EH (cell line): Measurements from ENCODE around the gene KRTAP10-5.

Experiments used
- DNase-seq: peaks from one replicate; pipeline ENCODE4 v3.0.0-alpha.2; 2015; ENCODE audit warnings: low read depth

KRTAP10-5 gene

DNA sequence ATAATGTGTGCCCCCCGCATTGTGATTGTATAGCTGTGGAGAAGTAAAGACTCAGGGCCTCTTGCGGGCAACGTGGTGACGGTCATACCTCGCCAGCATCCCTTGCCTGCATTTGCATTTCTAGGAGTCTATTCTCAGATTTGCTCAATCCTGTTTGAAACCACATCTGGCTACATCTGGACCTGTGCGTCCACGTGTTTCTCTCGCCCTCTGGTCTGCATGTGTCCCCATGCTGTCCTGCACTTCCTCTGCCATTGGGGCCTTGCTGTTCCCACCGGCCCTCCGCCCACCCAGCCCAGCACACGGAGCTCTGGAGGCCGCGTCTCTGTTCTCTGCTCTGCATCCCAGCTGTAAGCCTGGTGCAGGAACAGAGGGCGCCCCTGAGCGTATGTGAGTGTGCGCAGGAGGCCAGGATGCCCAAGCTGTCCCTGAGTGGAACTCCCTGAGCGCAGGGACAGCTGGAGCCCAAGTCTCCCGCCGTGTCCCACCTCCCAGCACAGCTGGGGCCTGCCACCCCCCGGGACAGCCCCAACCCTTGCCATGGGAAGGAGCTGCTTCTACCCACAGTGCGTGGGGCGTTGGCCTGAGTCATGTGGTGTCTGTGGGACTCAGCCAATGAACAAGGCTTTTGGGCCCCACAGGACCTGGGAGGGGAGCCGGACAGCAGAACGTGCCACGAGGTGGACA lies 30.7 kb downstream of the KRTAP10-5 start:
- no peak for DNase-seq

DNA sequence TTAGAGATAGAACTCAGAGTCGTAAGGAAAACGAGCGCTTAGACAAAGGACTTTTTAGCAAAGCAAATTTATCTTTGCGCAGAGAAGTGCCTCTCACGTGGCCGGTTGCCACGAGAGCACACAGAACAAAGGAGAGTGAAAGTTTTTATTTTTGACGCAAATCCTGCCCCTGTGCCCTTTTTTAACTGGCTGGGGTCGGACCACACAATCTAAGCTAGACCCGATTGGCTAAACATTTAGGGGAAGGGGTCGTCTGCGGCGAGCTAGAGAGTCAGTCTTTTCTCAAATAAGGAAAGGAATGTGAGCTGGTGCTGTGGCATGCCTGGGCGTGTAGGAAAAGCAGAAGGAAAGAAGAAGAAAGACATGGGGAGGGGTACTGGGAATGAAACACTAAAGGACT lies 31.5 kb downstream of the KRTAP10-5 start:
- no peak for DNase-seq

DNA sequence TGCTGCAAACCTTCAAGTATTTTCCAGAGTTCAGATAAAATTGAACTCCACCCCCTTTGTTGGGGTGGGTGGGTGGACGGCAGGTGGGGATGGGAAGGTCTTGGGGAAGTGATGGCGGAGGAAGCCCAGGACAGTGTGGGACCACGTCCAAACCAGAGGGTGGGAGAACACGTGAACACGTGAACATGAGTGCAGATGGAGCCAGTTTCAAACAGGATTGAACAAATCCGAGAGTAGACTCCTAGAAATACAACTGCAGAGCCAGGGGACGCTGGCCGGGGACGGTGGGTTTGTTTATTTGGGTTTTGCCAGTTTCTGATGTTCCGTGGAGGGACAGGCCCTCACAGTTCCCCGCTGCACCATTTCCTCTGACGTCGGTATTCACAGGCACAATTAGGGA lies 32.0 kb downstream of the KRTAP10-5 start:
- DNase-seq, result no peak

DNA sequence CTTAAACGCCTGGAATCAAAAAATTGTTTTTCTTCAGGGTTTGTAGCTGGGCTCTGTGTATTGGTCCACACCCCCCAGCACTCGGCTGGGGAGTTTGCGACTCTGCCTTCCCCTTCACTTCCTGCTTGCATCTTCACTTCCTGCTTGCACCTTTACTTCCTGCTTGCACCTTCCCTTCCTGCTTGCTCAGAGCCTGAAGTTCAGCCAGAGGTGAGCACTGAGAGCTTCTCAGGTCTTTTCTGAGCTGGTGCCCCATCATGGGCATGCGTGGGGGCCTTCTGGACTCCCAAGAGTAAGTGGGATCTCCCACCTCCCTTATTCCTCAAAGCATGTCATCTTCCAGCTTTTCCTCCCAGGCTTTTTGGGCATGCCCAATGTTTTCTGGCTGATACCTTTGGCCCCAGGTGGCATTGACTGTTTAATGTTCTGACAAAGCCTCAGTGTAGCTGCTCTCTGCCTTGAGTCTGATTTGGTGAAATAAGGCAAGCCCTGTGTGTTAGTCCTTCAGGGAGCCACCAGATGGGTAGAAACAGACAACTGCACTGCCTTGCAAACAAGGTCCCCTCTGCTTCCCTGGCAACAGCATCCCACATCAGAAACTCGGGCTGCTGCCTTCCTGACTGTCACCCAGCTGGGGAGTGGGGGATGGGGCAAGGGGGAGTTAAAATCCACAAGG lies 32.6 kb downstream of the KRTAP10-5 start:
- no peak for DNase-seq

DNA sequence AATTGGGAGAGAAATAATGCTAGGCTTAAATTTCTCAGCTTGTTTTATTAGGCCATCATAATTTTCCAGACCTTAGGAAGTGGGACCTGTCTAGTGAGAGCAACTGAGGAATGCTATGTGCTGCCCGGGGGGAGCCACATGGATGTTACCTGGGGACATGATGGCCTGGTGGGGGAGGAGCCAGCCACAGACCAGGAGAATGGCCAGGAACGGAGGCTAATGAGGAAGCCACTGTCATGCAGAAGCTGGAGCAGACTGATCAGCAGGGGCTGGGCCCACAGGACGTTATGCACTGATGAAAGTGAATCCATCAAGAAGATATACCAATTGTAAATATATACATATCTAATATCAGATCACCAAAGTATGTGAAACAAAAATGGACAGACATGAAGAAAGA lies 35.8 kb downstream of the KRTAP10-5 start:
- DNase-seq, result no peak

DNA sequence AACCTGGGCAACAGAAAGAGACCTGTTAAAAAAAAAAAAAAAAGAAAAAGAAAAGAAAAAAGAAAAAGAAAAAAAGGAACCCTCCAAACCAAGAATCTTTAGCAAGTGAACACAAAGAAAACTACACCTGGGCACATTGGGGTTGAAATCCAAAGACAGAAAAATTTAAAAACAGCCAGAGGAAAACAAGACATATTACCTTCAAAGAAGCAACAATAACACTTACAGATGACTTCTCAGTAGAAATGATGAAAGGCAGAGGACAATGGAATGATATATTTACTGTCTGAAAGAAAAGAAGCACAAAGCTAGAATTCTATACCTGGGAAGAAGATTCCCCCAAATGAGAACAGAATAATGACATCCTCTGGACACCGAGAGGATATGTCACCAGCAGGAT lies 37.7 kb downstream of the KRTAP10-5 start:
- DNase-seq, result no peak

DNA sequence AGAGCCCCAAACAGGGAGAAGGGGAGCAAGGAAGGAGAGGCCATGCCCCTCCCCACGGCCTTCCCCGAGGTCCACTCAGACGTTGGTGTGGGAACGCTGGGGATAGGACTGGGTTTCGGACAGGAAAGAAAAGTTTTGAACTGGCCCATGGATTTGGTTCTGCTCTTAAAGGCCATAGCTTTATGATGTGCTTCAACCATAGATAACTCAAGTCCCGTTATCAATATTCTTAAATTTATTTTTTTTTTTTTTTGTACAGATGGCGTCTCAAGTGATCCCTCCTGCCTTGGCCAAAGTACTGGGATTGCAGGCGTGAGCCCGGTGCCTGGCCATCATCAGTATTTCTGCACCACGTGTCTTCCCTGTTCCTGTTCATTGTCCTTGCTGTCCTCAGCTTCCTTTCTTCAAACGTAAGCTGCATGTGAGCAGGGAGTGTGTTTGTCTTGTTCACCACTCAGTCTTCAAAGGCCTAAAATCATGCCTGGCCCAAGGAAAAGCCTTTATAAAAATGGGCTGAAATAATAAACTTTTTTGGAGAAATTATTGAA lies 39.6 kb downstream of the KRTAP10-5 start:
- DNase-seq, result no peak

DNA sequence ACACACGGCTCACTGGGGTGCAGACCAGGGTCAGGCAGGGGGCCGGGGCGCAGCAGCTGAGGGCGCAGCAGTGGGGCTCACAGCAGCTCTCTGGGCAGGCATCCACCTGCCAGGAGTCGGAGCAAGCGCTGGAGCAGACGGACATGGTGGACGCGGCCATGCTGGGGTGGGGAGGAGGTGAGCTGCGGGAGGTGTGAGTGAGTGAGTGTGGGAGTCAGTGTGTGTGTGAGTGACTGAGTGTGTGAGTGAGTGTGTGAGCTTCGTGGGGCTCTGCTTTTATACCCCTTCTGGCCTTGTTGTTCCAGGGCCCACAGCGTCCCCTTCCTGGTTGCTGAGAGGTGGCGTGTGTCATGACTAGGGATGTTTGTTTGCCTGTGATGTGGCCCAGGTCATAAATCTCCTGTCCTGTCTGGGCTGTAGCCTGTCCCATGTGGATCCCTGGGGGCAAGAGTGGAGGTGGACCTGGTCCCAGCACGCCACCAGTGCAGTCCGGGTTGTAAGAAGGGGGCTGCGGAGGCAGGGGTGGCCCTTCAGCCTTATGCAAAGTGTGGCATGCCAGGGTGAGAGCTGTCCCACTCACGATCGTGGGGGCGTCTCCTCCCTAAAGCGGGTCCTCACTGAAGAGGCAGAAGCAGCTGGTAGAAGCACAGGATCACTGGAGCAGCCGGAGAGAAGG lies 40.3 kb downstream of the KRTAP10-5 start, which contains the start of gene KRTAP10-1:
Gene KRTAP10-1, minus strand, starts transcription at position 205 of the 676 bp plus-strand sequence. Its CDS starts 45 bp downstream, at position 160.
- no peak for DNase-seq

DNA sequence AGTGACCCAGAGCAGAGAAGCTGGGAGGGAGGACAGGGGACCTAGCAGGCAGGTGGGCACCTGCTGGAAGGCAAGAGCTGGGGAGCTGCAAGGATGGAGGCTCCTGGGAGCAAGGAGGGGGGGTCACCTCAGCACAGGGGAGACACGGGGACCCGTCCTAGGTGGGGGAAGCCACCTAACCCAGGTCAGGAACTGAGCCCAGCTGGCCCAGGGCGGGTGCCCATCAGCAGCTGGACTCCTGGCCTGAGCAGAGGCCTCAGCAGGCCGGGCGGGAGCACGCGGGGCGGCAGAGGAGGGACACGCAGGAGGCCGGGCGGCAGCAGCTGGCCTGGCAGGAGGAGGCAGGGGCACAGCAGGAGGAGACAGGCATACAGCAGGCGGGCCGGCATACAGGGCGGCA lies 41.4 kb downstream of the KRTAP10-5 start:
- DNase-seq, result no peak

DNA sequence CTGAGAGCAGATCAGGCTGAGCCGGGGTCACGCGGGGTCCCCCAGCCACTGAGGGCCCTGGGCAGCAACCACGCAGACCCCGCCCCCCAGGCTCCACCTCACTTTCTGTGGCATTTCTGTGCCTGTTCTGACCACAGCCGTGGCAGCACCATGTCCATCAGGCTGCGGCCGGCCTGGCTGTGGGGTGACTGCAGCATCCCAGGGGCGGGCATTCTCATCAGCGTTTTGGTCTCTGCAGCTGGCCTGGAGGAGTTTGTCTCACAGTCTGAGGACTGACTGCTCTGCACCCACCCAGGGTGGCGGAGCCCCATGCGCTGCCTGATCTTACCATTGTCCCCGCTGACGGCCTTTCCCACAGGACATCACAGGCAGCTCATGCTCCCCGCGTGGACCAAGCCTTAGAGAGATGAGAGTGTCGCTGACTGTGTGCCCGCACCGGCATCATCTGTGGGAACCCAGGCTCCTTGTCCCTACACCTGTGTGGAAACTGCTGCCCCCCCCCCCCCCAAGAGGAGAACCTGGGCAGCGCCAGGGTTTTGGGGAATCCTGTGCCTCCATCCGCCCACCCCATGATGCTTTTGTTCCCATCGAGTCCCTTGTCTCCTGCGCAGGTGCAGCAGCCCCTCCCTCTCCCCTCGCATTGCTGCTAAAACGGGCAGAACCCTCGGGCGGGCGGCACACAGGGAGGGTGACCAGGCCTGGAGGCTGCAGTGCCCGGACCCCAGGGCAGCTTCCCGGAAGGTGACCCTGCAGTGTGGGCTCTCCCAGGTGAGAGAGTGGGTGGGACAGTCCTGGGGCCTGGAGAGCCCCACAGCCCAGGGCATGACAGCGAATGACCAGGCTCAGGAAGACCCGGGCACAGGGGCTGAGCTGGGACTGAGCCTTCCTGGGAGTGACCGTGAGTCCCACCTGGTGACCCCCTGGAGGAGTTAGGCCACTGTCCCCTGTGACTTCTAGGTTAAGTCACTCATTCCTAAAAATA lies 42.2 kb downstream of the KRTAP10-5 start:
- no peak for DNase-seq

DNA sequence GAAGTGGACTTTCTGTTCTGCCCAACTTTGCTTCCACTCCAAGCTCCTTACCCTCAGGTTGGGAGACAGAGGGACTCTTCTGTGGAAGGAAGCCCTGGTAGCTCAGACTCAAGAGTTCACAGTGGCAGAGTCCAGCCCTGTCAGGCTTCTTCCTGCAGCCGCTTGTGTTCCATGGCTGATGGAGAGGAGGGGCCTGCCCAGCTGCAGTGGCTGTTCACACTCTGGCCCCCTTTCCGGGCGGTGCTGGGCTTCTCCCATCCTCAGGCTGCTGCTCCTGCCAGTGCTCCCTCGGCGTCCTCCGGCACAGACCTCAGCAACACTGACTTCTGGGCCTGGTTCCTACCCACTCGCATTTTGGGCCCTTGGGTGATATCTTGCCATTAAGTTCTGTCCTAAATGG lies 44.4 kb downstream of the KRTAP10-5 start:
- no peak for DNase-seq

DNA sequence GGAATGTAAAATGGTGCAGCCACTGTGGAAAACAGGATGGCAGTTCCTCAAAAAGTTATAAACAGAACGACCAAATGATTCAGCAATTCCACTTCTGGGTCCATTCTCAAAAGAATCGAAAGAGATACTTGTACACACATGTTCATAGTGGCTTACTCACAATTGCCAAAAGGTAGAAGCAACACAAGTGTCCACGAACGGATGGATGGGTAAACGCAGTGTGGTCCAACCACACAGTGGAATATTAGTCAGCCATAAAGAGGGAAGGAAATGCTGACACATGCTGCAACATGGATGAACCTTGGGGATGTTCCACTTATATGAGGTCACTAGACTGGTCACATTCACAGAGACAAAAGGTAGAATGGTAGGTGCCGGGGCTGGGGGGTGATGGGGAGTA lies 45.7 kb downstream of the KRTAP10-5 start:
- DNase-seq, result no peak

DNA sequence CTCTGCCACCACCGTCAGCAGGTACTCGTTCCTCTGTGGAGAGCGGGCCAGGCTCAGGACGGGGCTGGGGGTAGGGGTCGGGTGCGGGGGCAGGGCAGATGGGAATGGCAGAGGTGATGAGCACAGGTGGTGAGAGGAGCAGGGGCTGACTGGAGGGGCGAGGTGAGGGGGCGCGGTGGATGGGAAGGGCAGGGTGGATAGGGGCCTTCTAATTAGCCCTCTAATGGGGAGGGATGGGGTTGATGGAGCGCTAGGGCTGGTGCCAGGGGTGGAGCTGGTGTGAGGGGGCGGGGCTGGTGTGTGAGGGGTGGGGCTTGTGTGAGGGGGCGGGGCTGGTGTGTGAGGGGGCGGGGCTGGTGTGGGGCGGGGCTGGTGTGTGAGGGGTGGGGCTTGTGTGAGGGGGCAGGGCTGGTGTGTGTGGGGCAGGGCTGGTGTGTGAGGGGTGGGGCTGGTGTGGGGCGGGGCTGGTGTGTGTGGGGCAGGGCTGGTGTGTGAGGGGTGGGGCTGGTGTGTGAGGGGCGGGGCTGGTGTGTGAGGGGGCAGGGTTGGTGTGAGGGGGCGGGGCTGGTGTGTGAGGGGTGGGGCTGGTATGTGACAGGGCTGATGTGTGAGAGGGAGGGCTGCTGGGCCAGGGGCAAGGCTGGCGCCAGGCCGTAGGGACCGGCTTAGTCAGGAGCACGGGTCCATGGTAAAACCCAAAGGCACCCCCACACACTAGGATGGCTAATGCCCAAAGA lies 46.3 kb downstream of the KRTAP10-5 start:
- DNase-seq, result no peak

DNA sequence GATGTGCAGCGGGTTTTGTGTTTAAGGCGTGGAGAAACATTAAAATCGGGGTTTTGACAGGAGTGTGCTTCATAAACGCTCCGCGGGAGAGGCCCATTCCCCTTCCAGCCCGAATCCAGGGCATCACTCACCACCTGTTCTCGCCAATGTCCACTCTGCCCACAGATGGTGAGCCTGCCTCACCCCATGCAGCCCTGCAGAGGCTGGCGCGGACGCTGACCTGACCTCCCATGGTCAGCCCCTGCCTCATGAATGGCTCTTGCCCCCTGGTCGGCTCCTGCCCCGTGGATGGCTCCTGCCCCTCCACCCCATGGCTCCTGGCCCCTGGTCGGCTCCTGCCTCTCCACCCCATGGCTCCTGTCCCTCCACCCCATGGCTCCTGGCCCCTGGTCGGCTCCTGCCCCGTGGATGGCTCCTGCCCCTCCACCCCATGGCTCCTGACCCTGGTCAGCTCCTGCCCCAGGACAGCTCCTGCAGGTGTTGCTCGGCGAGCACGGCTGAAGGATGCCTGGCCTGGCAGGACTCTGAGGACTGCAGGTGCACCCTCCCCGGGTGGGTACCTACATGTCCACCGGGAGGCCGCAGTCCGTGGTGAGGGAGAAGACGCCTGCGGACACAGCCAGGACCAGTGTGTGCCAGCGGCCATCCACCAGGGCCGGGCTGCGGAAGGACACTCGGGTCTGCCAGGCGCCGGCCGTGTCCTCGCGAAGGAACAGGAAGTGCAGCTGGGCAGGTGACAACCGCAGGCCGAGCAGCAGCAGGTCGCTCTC lies 47.1 kb downstream of the KRTAP10-5 start:
- DNase-seq, result no peak

DNA sequence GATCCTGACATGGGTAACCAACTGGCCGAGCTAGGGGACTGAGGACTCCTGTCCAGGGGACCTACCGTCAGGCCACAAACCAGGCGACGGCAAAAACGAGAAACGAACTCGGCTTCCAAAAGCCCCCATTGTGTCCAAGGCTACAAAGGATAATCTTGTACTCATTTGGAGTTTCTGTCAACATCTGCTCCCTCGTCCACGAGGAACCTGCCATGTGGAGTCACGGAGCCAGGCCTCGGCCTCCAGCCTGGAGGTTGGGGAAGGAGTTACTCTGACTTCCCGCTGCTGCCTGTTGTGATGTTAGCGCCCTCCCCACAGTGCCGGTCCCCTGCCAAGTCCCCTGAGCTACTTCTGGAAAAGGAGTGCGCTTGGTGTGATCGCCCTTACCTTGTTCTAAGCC lies 47.7 kb downstream of the KRTAP10-5 start:
- DNase-seq, result no peak

DNA sequence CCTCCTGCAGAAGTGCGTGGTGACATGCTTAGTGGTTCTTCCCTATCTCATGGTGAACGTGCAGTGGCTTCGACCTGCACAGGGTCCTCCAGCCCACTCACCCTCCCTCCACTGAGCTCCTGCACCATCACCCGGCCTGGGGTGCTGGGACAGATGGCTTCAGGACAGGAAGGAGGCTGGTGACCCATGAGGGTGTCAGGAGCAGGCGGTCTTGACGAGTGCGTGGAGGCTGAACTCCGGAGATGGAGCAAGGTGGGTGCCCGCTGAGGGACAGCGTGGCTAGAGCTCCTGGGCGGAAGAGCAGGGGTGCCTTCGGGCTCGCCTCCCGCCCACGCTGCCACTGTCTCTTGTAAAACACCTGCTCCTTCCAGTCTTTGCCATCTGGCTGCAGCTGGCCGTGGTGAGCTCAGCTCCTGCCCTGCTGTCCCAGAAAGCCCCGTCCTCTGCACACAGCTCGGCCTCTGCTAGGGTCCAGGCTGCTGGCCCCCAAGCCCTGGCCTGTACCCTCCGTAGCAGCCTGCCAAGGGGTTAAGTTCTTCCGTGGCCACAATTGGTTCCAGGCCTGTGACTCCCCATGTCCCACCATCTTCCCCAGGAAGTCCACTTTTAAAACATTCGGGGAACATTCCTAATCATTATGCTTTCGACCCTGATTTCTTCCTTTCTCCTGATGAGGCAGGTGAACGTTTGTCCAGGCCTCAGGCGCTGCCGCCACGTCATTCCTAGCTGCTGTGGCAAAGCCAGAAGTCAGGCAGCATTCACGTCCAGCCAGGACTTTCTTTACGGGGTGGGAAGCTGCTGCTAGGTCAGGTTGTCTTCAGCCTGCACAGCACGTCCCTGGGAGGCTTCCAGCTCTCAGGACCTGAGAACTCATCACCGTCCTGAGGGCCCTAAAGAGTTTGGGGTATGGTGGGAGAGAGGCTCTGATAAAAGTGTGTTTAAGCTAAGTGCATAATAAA lies 48.5 kb downstream of the KRTAP10-5 start:
- no peak for DNase-seq

DNA sequence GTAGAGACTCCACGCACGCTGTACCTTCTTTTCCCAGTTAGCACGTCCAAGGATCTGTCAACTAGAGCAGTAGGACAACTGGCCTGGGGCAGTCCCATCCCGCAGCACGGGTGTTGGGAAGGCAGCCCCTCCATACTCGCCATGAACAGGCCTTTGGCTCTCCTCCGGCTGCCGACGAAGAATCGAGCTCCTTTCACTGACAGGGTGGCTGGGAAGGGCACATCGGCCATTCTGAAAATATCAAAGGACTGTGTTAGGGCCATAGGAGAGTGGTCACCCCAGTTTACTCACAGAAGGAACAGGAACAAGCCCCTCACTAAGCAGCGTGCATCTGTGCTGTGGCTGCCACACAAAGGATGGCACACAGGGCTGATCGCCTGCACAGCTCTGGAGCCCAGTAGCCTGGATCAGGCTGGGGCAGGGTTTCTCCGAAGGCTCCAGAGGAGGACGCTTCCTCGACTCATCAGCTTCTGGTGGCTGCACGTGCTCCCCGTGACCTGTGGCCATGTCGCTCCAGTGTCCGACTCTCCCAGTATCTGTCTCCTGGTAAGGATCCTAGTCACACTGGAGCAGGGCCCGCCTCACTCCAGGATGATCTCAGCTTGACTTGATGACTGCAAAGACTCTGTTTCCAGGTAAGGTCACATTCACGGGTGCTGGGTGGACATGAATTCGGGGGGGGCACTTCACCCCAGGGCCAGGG lies 49.4 kb downstream of the KRTAP10-5 start:
- DNase-seq, result no peak

DNA sequence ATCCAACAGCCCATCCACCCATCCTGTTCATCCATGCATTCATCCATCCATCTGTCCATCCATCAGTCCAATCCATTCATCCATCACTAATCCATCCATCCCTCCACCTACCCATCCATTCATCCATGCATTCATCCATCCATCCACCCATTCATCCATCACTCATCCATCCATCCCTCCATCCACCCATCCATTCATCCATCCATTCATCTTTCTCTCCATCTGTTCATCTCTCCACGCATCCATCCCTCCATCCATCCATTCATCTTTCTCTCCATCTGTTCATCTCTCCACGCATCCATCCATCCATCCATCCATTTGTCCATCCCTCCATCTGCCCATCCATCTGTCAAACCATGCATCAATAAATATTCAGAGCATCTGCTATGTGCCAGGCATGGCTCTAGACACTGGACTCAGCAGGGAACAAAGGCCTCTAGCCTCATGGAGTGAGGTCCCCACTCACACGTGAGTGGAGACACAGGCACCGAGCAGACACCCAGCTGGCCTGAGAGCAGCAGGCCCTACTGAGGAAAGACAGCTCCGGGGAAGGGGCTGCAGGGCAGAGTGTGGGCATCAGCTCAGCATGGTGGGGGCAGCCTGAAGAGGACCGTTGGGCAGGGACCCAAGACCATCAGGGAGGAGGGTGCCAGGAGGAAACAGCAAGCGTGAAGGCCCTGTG lies 50.0 kb downstream of the KRTAP10-5 start:
- no peak for DNase-seq
